B cell (primary cell): ENCODE measurements around the gene NMNAT3. TPM values are rescaled to one million over a fixed set of nuclear protein-coding genes. Genes with fewer than 3 reads are reported as not detected.

Source experiments
- ATAC-seq: fragments of 200-7000 bp; cut with Tn5 transposase; one replicate; pipeline ENCODE4 v1.10.0; 2021; ENCODE audit warnings: low read depth, mild to moderate bottlenecking, moderate number of reproducible peaks, moderate library complexity
- CTCF ChIA-PET: fragments of 350-600 bp; sonication (Branson Sonifier 250); formaldehyde crosslinking; loops from one replicate; lab custom pipeline; 2021; ENCODE audit warnings: antibody characterized with exemption, inconsistent platforms; lab: Charles Lee
- POLR2A ChIA-PET: fragments of 350-600 bp; sonication (Branson Sonifier 250); formaldehyde crosslinking; loops from one replicate; lab custom pipeline; 2021; ENCODE audit warnings: antibody characterized with exemption; lab: Charles Lee
- DNase-seq: peaks from one replicate; pipeline ENCODE4 v3.0.0; 2013
- H2AFZ ChIP-seq: 2 replicates; pipeline ENCODE4 v1.6.1; 2012; ENCODE audit warnings: mild to moderate bottlenecking, low read depth, low read length; ENCODE audit not compliant: insufficient read depth, poor library complexity, severe bottlenecking
- H3K27ac ChIP-seq, 2 donors: 1 replicate in 1 of 2; 2 replicates in 1 of 2; pipeline ENCODE4 v1.5.1; 2012 to 2013; ENCODE audit warnings: low read length in 2 of 2, mild to moderate bottlenecking in 2 of 2, moderate library complexity in 1 of 2
- H3K27me3 ChIP-seq, 4 experiments: fragments of 200-600 bp in 1 of 4; sonication (generic) in 1 of 4; replicated peaks in 1 of 4; 1 replicate in 2 of 4; 2 replicates in 2 of 4; pipeline versions ENCODE4 v1.6.1 to v1.7.0; 2013 to 2016; ENCODE audit warnings: low read length in 3 of 4, mild to moderate bottlenecking in 2 of 4, mixed read lengths in 1 of 4, moderate library complexity in 1 of 4; ENCODE audit not compliant: insufficient read depth in 4 of 4, control insufficient read depth in 3 of 4; ENCODE audit errors: control extremely low read depth in 1 of 4
- H3K36me3 ChIP-seq, 2 experiments: replicated peaks in 1 of 2; 1 replicate in 1 of 2; 2 replicates in 1 of 2; pipeline versions ENCODE4 v1.6.1 to v1.7.1; 2013; ENCODE audit warnings: low read length in 1 of 2; ENCODE audit not compliant: insufficient read depth in 2 of 2, control insufficient read depth in 1 of 2; ENCODE audit errors: control extremely low read depth in 1 of 2, extremely low read depth in 1 of 2
- H3K4me1 ChIP-seq, 2 donors: fragments of 200-600 bp in 1 of 2; sonication (generic) in 1 of 2; 1 replicate in 1 of 2; 2 replicates in 1 of 2; pipeline versions ENCODE4 v1.5.1 to v1.6.1; 2013 to 2017; ENCODE audit warnings: low read length in 2 of 2; ENCODE audit not compliant: control insufficient read depth in 2 of 2, insufficient read depth in 2 of 2
- H3K4me2 ChIP-seq: replicated peaks from 2 replicates; pipeline ENCODE3; 2012; ENCODE audit warnings: mild to moderate bottlenecking, low read depth, low read length; ENCODE audit not compliant: poor library complexity, severe bottlenecking
- H3K4me3 ChIP-seq, 5 experiments: fragments of 200-600 bp in 1 of 5; sonication (generic) in 1 of 5; 1 replicate in 3 of 5; 2 replicates in 2 of 5; pipeline versions ENCODE4 v1.5.1 to v1.7.0; 2011 to 2016; ENCODE audit warnings: low read length in 4 of 5, mild to moderate bottlenecking in 4 of 5, low read depth in 2 of 5, control low read depth in 1 of 5, moderate library complexity in 1 of 5; ENCODE audit not compliant: insufficient read depth in 1 of 5; ENCODE audit errors: control extremely low read depth in 1 of 5, extremely low read depth in 1 of 5
- H3K79me2 ChIP-seq: fragments of 200-600 bp; sonication (generic); one replicate; pipeline ENCODE4 v1.6.0; 2016; ENCODE audit warnings: low read length; ENCODE audit not compliant: control insufficient read depth, insufficient read depth
- H3K9ac ChIP-seq: fragments of 200-600 bp; sonication (generic); 2 replicates; pipeline ENCODE4 v1.6.1; 2017; ENCODE audit warnings: mild to moderate bottlenecking, low read length, moderate library complexity
- H3K9me3 ChIP-seq, 3 donors: one replicate each; pipeline versions ENCODE4 v1.6.1 to v1.7.1; 2013; ENCODE audit warnings: low read length in 2 of 3; ENCODE audit not compliant: control insufficient read depth in 2 of 3, insufficient read depth in 1 of 3; ENCODE audit errors: control extremely low read depth in 1 of 3
- H4K20me1 ChIP-seq: 2 replicates; pipeline ENCODE4 v1.6.0; 2012; ENCODE audit warnings: mild to moderate bottlenecking, low read length; ENCODE audit not compliant: insufficient read depth, control insufficient read depth, poor library complexity, severe bottlenecking
- H3K27ac Mint-ChIP-seq: one replicate; pipeline ENCODE4 v1.8.0; 2021; ENCODE audit warnings: mixed read lengths
- H3K27me3 Mint-ChIP-seq: one replicate; pipeline ENCODE4 v1.8.0; 2021; ENCODE audit warnings: mixed read lengths
- H3K4me1 Mint-ChIP-seq: one replicate; pipeline ENCODE4 v1.8.0; 2021; ENCODE audit warnings: mixed read lengths
- H3K4me3 Mint-ChIP-seq: one replicate; pipeline ENCODE4 v1.8.0; 2021; ENCODE audit warnings: mixed read lengths
- H3K9me3 Mint-ChIP-seq: one replicate; pipeline ENCODE4 v1.8.0; 2022; ENCODE audit warnings: mixed read lengths; ENCODE audit not compliant: insufficient read depth
- EZH2 ChIP-seq: IDR thresholded peaks from 2 replicates; pipeline ENCODE4 v1.6.1; 2012; ENCODE audit warnings: borderline replicate concordance, low read depth, mild to moderate bottlenecking, moderate library complexity, low read length; ENCODE audit not compliant: insufficient read depth, poor library complexity, severe bottlenecking
- whole genome bisulfite sequencing: methylation state at CpG from one replicate; pipeline ENCODE4 v1.1.5; 2013; ENCODE audit warnings: missing lambda C conversion rate; ENCODE audit not compliant: insufficient coverage; 5-methylcytosine and 5-hydroxymethylcytosine counted together
- intact Hi-C: fragments of 100-400 bp; cut with micrococcal nuclease; formaldehyde crosslinking; loops from one replicate; pipeline ENCODE4 v1.10.0; 2022
- polyA plus RNA-seq: library from polyadenylated mRNA; depleted of rRNA; stranded (reverse); fragments of >200 nt; gene quantifications from 2 replicates; pipeline ENCODE4 v1.2.3, GENCODE V29; 2012
- total RNA-seq, 2 donors: library from RNA; stranded (reverse); fragments of 120-200 nt in 1 of 2; gene quantifications; 1 replicate in 1 of 2; 2 replicates in 1 of 2; pipeline versions ENCODE4 v1.2.3 to v1.2.4, GENCODE V29; 2013 to 2022
- TF ChIP-seq, protein P1 (sequence below): fragments of 200-600 bp; IDR thresholded peaks from one replicate; pipeline ENCODE4 v1.8.0; 2022; ENCODE audit warnings: antibody characterized with exemption, mild to moderate bottlenecking

NMNAT3 gene
- total and polyA plus RNA-seq, 2 donors (not counting 1 experiment from before 2014, with no cell fraction given), result 1.9 to 3.3 TPM

DNA sequence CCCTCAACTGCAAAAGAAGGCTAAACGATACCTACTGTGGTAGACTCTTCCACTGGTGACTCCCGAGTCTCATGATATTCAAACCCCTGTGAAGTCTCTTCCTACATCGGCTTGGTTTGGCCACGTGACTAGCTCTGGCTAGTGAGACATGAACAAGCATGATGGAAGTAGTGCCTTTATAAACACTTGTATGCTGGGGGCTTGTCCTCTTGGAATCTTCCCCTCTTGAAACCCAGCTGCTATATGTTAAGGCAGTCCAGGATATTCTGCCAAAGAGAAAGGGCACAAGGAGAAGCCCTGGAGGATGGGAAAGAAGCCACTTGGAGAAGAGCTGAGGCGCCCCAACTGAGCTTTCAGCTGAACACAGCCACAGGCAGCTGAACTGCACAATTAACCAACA, 154.6 kb downstream of the NMNAT3 start:
- TF ChIP-seq EZH2, result no peak
- TF ChIP-seq, protein P1, sequence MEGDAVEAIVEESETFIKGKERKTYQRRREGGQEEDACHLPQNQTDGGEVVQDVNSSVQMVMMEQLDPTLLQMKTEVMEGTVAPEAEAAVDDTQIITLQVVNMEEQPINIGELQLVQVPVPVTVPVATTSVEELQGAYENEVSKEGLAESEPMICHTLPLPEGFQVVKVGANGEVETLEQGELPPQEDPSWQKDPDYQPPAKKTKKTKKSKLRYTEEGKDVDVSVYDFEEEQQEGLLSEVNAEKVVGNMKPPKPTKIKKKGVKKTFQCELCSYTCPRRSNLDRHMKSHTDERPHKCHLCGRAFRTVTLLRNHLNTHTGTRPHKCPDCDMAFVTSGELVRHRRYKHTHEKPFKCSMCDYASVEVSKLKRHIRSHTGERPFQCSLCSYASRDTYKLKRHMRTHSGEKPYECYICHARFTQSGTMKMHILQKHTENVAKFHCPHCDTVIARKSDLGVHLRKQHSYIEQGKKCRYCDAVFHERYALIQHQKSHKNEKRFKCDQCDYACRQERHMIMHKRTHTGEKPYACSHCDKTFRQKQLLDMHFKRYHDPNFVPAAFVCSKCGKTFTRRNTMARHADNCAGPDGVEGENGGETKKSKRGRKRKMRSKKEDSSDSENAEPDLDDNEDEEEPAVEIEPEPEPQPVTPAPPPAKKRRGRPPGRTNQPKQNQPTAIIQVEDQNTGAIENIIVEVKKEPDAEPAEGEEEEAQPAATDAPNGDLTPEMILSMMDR, result no peak
- Mint-ChIP-seq H3K4me3 (no peak overlapping the region), H3K27ac (no peak overlapping the region), H3K9me3 (no peaks in the 10 kb centered on the region), H3K27me3 (peaks cover 5% of the 10 kb centered on the region), H3K4me1 (no peaks in the 10 kb centered on the region)
- Histone ChIP-seq H3K27ac (no peak overlapping the region), H3K27me3 (peaks cover 0 to 3% (median 0%) of the 10 kb centered on the region in 4 experiments), H2AFZ (no peak overlapping the region), H3K4me1 (no peaks in the 10 kb centered on the region), H3K4me3 (no peak overlapping the region), H3K9ac (no peak overlapping the region), H3K36me3 (no peaks in the 10 kb centered on the region), H3K9me3 (no peaks in the 10 kb centered on the region), H3K4me2 (no peak overlapping the region), H4K20me1 (no peaks in the 10 kb centered on the region), H3K79me2 (no peaks in the 10 kb centered on the region)
- ATAC-seq (no peak), DNase-seq (no peak)
- intact Hi-C loops, result no loop called here
- CTCF ChIA-PET, result no interaction called here
- WGBS, result 98% methylated on average over 4 of the region's 5 CpGs
- POLR2A ChIA-PET, result no interaction called here

DNA sequence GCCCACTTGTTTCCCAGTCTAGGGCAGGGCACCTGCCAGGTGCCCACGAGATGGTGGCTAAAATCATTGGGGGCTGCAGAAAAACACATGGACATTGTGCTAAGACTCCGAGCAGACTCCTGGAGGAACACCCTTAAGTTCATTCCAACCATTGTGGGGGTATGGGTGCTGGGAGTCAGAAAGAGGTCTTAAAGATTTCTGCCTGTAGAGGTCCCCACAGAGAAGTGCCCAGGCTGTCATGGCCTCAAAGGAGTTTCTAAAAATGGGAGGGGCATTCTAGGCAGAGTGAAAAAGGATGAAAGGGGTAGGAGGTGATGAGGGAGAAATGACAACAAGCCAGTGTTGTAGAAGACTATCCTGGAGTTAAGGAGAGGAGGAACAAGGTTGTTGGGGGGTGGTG, 155.4 kb downstream of the NMNAT3 start:
- H3K27ac Mint-ChIP-seq, result no peak overlapping the region
- no peaks in the 10 kb centered on the region for H3K79me2 ChIP-seq
- H3K36me3 ChIP-seq, result no peaks in the 10 kb centered on the region
- H2AFZ ChIP-seq, result no peak overlapping the region
- intact Hi-C loops, result no loop called here
- peaks cover 5% of the 10 kb centered on the region for H3K27me3 Mint-ChIP-seq
- H3K9me3 ChIP-seq, result no peaks in the 10 kb centered on the region
- CTCF ChIA-PET, result no interaction called here
- POLR2A ChIA-PET, result no interaction called here
- no peak overlapping the region for H3K4me2 ChIP-seq
- no peaks in the 10 kb centered on the region for H3K4me1 Mint-ChIP-seq
- no peak overlapping the region for H3K27ac ChIP-seq
- no peak overlapping the region for H3K4me3 ChIP-seq
- no peaks in the 10 kb centered on the region for H3K4me1 ChIP-seq
- H3K27me3 ChIP-seq, result peaks cover 0 to 3% (median 0%) of the 10 kb centered on the region in 4 experiments
- H3K4me3 Mint-ChIP-seq, result no peak overlapping the region
- WGBS, result 44% methylated on average over 2 of the region's 2 CpGs
- no peaks in the 10 kb centered on the region for H3K9me3 Mint-ChIP-seq
- no peak for ATAC-seq
- no peak for TF ChIP-seq EZH2
- TF ChIP-seq, protein P1, result no peak
- DNase-seq, result no peak
- no peak overlapping the region for H3K9ac ChIP-seq
- H4K20me1 ChIP-seq, result no peaks in the 10 kb centered on the region
